Activated CD8-positive, alpha-beta memory T cell treated with anti-CD3 and anti-CD28 coated beads, Interleukin-2, amount 50 U/mL, for 48 hours (primary cell): Measurements from ENCODE around the gene CCDC88C.

Source experiments
- DNase-seq: peaks from one replicate; pipeline ENCODE4 v3.0.0-alpha.2; 2020

The CCDC88C gene

DNA sequence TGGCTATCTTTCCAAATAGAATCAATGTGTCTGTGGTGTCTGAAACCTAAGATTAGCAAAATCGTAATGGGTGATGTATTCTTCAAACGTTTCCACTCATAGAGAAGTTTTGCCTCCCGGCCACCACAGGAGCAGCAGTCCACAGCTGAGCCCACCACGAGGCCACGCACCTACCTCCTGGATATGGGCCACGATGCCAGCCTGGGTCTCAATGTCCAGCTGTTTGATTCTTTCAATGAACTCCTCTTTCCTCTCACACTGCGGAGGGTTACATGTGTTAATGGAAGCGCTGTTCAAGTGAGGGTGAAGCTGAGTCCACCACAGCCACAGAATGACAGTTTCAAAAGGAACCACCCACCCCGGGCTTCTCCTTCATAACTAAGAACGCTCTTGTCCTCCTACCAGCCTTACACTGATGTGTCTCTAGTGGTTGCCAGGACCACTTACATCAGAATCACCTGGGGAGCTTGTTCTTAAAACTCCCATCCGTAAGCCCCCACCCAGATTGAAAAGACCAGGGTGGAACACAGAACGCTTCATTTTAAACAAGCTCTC is 75.3 kb downstream of the CCDC88C start:
- no peak for DNase-seq

GRCh38 chr14:91341751-91342154 is 75.9 kb downstream of the CCDC88C start:
- DNase-seq = no peak

DNA sequence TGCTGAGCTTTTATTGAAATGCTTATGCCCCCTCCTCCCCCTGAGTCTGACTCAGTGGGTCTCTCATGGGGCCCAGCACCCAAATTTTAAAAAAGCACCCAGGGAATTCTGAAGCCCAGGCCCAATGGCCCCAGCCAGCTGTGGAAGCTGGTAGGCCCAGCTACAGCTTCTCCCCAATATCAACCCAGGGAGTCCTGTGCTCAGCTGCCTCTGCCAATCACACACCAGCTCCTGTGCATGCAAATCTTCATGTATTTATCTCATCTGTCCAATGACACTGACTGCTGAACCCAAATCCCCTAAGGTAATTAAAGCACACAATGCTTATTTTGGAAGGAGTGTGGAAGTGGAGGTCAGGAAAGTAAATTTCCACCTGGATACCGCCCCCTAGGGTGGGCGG is 76.3 kb downstream of the CCDC88C start:
- DNase-seq = no peak

- no peak for DNase-seq
Observed at GRCh38 chr14:91339671-91340369, 77.8 kb downstream of the CCDC88C start.

GRCh38 chr14:91339076-91339475 is 78.5 kb downstream of the CCDC88C start:
- no peak for DNase-seq

GRCh38 chr14:91338379-91338778 is 79.2 kb downstream of the CCDC88C start:
- DNase-seq = no peak

DNA sequence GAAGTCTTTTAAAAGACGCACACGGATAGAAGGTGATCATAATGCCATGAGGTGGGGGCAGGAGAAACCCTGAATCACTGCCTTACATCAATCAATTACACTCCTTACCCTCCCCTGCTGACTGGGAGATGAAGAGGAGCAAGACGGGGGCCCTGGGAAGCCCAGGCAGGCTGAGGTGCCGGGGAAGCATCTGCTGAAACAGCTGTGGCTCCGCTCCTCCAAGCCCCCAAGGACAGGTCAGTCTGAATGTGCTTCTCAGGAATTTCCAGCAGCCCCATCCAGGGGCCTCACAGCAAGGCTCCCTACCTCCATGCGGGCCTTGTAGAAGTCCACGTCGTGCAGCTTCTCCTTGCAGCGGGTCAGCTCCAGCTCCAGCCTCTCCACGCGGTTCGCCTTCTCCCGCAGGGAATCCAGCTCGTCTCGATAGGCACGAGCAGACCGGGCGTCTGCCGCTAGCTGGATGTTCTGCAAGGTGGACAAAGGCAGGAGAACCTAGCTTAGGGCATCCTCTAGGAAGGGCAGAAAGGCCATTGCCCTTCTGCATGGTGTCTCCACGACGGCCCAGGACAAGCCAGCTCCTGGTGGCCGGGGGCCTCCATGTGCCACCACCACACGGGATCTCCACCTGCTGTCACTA is 79.8 kb downstream of the CCDC88C start:
- DNase-seq = no peak

DNA sequence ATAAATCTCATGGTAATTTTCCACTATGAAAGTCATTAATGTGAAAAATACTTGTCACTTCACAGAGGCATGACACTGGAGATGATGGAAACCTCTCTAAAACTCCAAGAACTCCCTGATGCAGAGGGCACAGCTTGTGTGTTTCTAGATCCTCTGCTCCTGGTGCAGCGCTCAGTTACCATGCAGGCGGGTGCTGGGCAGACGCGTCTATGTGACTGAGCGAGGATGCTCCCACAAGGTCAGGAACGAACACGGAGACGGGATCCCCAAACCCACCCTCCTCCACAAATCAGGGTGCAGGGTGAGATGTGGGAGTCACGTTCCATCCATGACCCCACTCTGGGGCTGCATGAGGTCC is 81.5 kb downstream of the CCDC88C start:
- DNase-seq = no peak

DNA sequence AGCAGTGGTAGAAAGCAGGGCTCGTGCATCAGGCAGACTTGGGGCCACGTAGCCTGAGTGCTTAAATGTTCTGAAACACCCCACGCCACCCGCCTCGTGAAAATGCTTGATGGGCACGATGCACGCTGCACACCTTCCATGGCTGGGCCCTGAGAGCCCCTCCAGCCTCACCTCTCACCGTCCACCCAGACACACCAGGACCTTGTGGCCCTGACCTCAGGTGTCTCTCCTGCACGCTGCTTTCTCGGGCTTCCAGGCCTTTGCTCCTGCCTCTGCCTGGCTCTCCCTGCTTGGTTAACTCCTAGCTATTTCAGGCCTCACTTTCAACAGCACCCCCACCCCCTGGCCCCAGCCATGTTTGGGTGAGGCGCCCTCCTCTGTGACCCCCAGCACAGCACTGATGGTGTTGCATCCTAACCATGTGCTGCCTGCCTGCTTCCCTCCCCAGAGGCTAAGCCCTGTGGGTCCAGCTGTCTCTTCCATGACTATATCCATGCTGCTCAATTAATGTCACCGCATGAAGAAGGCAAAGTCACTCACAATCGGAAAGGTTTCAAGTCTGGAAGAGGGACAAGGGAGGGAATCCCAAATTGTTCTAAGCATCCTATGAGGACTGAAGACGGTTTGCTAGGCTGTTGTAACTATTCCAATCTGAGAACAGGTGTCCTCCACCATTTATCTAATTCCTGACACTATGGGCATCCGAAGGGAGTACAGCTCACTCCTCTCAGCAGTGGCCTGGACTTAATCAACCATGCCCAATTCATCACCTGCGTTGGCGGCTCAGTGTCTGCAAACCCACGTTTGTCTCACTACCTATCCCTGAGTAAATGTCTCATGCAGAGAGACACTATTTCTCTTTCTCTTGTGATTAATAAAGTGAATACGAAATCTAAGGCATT is 82.2 kb downstream of the CCDC88C start:
- DNase-seq = no peak

- DNase-seq = no peak
Observed at GRCh38 chr14:91333650-91334039, 84.0 kb downstream of the CCDC88C start.

- no peak for DNase-seq
Observed at GRCh38 chr14:91332986-91333649, 84.5 kb downstream of the CCDC88C start.

GRCh38 chr14:91332171-91332985 is 85.2 kb downstream of the CCDC88C start:
- no peak for DNase-seq

DNA sequence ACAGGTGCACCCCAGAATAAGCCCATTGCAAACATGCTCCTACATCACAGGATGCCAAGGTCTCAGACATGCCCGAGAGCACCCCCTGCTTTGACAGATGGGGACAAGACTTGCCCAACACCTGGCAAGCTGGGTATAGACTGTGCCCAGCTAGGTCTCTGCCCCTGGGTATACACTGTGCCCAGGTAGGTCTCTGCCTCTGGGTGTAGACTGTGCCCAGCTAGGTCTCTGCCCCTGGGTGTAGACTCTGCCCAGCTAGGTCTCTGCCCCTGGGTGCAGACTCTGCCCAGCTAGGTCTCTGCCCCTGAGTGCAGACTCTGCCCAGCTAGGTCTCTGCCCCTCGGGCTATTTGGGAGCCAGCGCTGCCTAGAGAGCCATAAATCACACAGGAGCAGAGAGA is 85.9 kb downstream of the CCDC88C start:
- DNase-seq = no peak

- no peak for DNase-seq
Observed at GRCh38 chr14:91330856-91331255, 86.8 kb downstream of the CCDC88C start.

DNA sequence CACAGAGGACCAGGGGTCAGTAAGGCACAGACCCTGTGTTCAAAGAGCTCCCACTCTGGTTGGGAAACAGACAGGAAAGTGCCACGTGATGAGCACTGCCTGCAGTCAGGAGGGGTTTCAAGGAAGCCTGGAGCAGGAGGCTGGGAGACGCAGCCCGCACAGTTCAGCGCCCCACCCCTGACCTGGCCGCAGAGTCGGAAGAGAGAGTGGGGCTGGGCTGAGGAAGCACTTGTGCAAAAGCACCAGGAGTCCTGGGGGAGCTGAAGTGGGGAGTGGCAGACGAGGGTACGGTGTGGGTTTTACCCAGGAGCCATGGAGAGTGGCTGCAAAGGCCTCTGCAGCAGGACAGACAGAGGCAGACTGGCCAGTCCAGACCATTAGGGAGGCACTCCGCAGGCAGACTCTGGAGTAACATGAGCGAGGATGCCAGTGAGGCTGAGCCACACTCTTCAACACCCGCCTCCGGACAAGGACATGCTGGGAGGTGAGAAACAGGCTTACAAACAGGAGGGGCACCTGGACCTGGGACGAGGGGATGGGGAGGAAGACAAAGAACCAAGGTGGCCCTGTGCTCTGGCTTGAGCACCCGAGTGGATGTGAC is 87.4 kb downstream of the CCDC88C start:
- no peak for DNase-seq

DNA sequence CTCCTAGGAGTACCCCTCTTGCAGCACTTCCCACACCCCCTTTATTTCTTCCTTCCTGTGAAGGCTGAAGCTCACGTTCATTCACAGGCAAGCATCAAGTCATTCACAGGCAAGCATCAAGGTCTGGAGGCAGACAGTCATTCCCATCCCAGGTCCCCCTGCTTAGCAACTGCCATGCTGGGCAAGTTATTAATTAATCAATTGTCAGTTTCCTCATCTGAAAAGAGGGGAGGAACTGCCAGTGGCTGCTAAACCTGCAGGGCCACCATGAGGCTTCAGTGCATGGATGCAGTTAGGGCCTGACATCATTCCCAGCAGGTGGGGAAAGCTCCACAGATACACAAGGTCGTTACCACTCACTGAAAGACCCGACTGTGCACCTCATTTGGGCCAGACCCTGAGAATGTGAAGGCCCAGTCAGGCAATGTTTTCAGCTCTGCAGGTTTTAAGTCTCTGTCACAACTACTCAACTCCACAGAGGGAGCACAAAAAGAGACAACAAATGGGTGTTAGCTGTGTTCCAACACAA is 88.1 kb downstream of the CCDC88C start:
- no peak for DNase-seq

DNA sequence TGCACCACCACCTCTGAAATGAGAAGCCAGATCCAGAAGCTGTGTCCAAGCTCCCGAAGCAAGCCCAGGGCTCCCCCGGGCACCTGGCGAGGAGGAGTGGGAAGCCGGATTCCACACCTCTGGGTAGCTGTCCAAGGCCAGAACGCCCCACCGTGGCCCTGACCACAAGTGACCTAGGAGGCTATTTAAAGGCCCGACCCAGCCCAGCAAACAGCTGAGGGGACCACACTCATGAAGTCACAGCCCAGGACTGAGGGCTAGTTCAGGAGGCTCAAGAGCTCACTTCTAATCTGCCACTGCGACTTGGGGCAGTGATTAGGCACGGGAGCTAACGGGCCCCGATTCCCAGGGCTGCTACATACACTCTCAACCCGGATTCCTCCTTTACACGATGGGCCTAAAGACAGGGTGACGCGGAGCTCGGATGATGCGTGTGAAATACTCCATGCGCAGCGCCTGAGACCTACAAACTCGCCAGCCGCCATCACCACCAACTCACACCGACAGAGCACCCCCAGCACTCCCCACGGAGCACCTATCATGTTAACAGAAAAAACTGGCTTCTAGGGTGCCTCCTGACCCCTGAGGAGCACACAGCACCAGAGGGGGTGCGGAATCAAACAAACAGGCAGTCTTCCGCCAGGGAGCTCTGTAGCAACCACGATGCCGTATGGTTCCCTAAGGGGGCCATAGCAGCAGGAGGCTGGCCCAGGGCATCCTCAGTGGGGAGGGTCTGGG is 89.1 kb downstream of the CCDC88C start:
- DNase-seq = no peak

GRCh38 chr14:91327661-91328312 is 89.8 kb downstream of the CCDC88C start:
- DNase-seq = no peak

DNA sequence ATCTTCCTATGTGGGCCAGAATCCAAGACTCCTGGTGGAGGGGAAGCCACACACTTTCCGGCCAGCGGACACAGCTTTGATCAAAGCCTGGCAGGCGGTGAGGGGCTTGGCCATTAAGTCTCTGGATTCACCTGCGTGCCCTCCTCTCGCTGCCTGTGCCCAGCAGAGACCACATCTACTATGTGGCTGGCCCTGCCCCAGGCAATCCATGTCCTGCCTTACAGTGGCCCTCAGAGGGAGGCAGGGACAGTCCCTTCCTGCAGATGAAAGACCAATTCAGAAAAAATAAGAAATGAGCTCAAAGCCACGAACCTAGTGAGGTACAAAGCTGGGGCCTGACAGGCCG is 90.4 kb downstream of the CCDC88C start:
- DNase-seq = no peak
